SK-N-SH (cell line): ENCODE data around the gene DCTN4. TPM values are rescaled to one million over a fixed set of nuclear protein-coding genes. Genes with fewer than 3 reads are reported as not detected.

ENCODE experiments used
- CTCF ChIA-PET: fragments of 300-600, 350-600 bp; formaldehyde crosslinking; extraction: SDS; loops from one replicate; lab custom pipeline; 2021; lab: Yijun Ruan, JAX
- POLR2A ChIA-PET: fragments of 350-600 bp; sonication (Branson Sonifier 250); formaldehyde crosslinking; extraction: SDS; loops from one replicate; lab custom pipeline; 2020; ENCODE audit warnings: antibody characterized with exemption, inconsistent platforms; lab: Yijun Ruan, JAX
- DNase-seq: peaks from one replicate; pipeline ENCODE4 v3.0.0; 2012
- H2AFZ ChIP-seq: fragments of 200-600 bp; sonication (generic); 2 replicates; pipeline ENCODE4 v1.8.1; 2016; ENCODE audit warnings: antibody characterized with exemption, mild to moderate bottlenecking, low read depth
- H3F3A ChIP-seq: fragments of 200-600 bp; sonication (generic); replicated peaks from 2 replicates; pipeline ENCODE3; 2016; ENCODE audit warnings: antibody characterized with exemption, mild to moderate bottlenecking; ENCODE audit not compliant: insufficient read depth
- H3K27ac ChIP-seq, 2 experiments: fragments of 200-500 bp in 1 of 2; fragments of 200-600 bp in 1 of 2; sonication (Bioruptor generic) in 1 of 2; sonication (generic), shearing (Covaris generic) in 1 of 2; 2 replicates each; pipeline versions ENCODE4 v1.5.1 to v1.6.1; 2014 to 2016; ENCODE audit warnings: low read depth in 2 of 2, inconsistent platforms in 1 of 2, low read length in 1 of 2, mild to moderate bottlenecking in 1 of 2, mixed read lengths in 1 of 2
- H3K27me3 ChIP-seq: fragments of 200-600 bp; sonication (generic), shearing (Covaris generic); 2 replicates; pipeline ENCODE4 v1.6.1; 2016; ENCODE audit warnings: mixed run types; ENCODE audit not compliant: insufficient read depth
- H3K36me3 ChIP-seq, 2 experiments: fragments of 200-500 bp in 1 of 2; fragments of 200-600 bp in 1 of 2; sonication (Bioruptor generic) in 1 of 2; sonication (generic) in 1 of 2; replicated peaks in 1 of 2; 2 replicates each; pipeline versions ENCODE3 to v1.5.1; 2014 to 2016; ENCODE audit warnings: low read length in 1 of 2, mild to moderate bottlenecking in 1 of 2; ENCODE audit not compliant: insufficient read depth in 2 of 2, control insufficient read depth in 1 of 2
- H3K4me1 ChIP-seq, 2 experiments: fragments of 200-500 bp in 1 of 2; fragments of 200-600 bp in 1 of 2; sonication (Bioruptor generic) in 1 of 2; sonication (generic), shearing (Covaris generic) in 1 of 2; 2 replicates each; pipeline versions ENCODE4 v1.5.1 to v1.6.1; 2014 to 2016; ENCODE audit warnings: low read depth in 1 of 2, low read length in 1 of 2, mixed run types in 1 of 2; ENCODE audit not compliant: insufficient read depth in 2 of 2, control insufficient read depth in 1 of 2
- H3K4me2 ChIP-seq: fragments of 200-600 bp; sonication (generic), shearing (Covaris generic); 2 replicates; pipeline ENCODE4 v1.6.1; 2017; ENCODE audit warnings: mixed run types
- H3K4me3 ChIP-seq, 2 experiments: fragments of 200-500 bp in 1 of 2; fragments of 200-600 bp in 1 of 2; sonication (Bioruptor generic) in 1 of 2; sonication (generic), shearing (Covaris generic) in 1 of 2; 2 replicates each; pipeline versions ENCODE4 v1.5.1 to v1.8.1; 2014 to 2016; ENCODE audit warnings: low read depth in 2 of 2, inconsistent platforms in 1 of 2, low read length in 1 of 2, mild to moderate bottlenecking in 1 of 2, mixed read lengths in 1 of 2, moderate library complexity in 1 of 2
- H3K79me2 ChIP-seq: fragments of 200-600 bp; sonication (generic); 2 replicates; pipeline ENCODE4 v1.8.1; 2017; ENCODE audit warnings: mild to moderate bottlenecking; ENCODE audit not compliant: insufficient read depth
- H3K9ac ChIP-seq: fragments of 200-600 bp; sonication (generic); 2 replicates; pipeline ENCODE4 v1.6.1; 2017; ENCODE audit warnings: mixed run types
- H3K9me2 ChIP-seq: fragments of 200-600 bp; sonication (generic); 2 replicates; pipeline ENCODE4 v1.6.1; 2017; ENCODE audit warnings: mixed run types
- H3K9me3 ChIP-seq: fragments of 200-600 bp; sonication (generic); 2 replicates; pipeline ENCODE4 v1.6.1; 2017; ENCODE audit warnings: mixed run types, mild to moderate bottlenecking, moderate library complexity
- H4K20me1 ChIP-seq: fragments of 200-600 bp; sonication (generic); 2 replicates; pipeline ENCODE4 v1.6.1; 2017; ENCODE audit warnings: mild to moderate bottlenecking, mixed run types; ENCODE audit not compliant: insufficient read depth
- CTCF ChIP-seq: fragments of 200-600 bp; sonication (generic); IDR thresholded peaks from 2 replicates; pipeline ENCODE4 v1.6.1; 2017; ENCODE audit warnings: antibody characterized with exemption, mild to moderate bottlenecking, moderate library complexity
- EP300 ChIP-seq, 2 experiments: IDR thresholded peaks; 2 replicates each; pipeline versions ENCODE4 v1.4.0 to v1.6.1; 2012; ENCODE audit warnings: borderline replicate concordance in 1 of 2, low read depth in 1 of 2, low read length in 1 of 2
- GABPA ChIP-seq: IDR thresholded peaks from 2 replicates; pipeline ENCODE4 v1.4.0; 2012; ENCODE audit warnings: low read depth, mild to moderate bottlenecking
- MEF2A ChIP-seq: IDR thresholded peaks from 2 replicates; pipeline ENCODE4 v1.4.0; 2012; ENCODE audit warnings: low read depth, borderline replicate concordance
- NFIC ChIP-seq: IDR thresholded peaks from 2 replicates; pipeline ENCODE4 v1.4.0; 2012; ENCODE audit warnings: borderline replicate concordance
- NRF1 ChIP-seq: IDR thresholded peaks from 2 replicates; pipeline ENCODE4 v1.6.1; 2012; ENCODE audit warnings: low read depth, mild to moderate bottlenecking, low read length
- PBX3 ChIP-seq: IDR thresholded peaks from 2 replicates; pipeline ENCODE4; 2012
- POLR2AphosphoS5 ChIP-seq: IDR thresholded peaks from 2 replicates; pipeline ENCODE4 v1.6.1; 2012; ENCODE audit warnings: low read depth, low read length
- RXRA ChIP-seq: IDR thresholded peaks from 2 replicates; pipeline ENCODE4 v1.4.0; 2012; ENCODE audit warnings: low read depth, mild to moderate bottlenecking, borderline replicate concordance
- SIN3A ChIP-seq: IDR thresholded peaks from 2 replicates; pipeline ENCODE4 v1.6.1; 2012; ENCODE audit warnings: low read depth, mild to moderate bottlenecking, low read length, moderate library complexity, borderline replicate concordance
- TAF1 ChIP-seq: IDR thresholded peaks from 2 replicates; pipeline ENCODE4 v1.6.1; 2012; ENCODE audit warnings: low read depth, mild to moderate bottlenecking, low read length, moderate library complexity, borderline replicate concordance
- TCF12 ChIP-seq: IDR thresholded peaks from 2 replicates; pipeline ENCODE4 v1.4.0; 2012
- USF2 ChIP-seq: fragments of 150-350 bp; IDR thresholded peaks from 2 replicates; pipeline ENCODE4 v1.6.1; 2017; ENCODE audit warnings: antibody characterized with exemption, low read length, low read depth, borderline replicate concordance
- WGBS: methylation state at CpG from one replicate; pipeline ENCODE4 v1.1.6; 2017; ENCODE audit warnings: low lambda C conversion rate; 5-methylcytosine and 5-hydroxymethylcytosine counted together
- polyA plus RNA-seq, 3 experiments: library from polyadenylated mRNA; depleted of rRNA; stranded (reverse); fragments of >200 nt; gene quantifications; 2 replicates each; pipeline ENCODE4 v1.2.3, GENCODE V29; 2012
- TF ChIP-seq, protein P1 (sequence below): fragments of 150-350 bp; IDR thresholded peaks from 2 replicates; pipeline ENCODE4 v1.6.1; 2016; ENCODE audit warnings: mild to moderate bottlenecking, low read depth, low read length
- TF ChIP-seq, protein P2 (sequence below): IDR thresholded peaks from 2 replicates; pipeline ENCODE4 v1.4.0; 2012; ENCODE audit warnings: low read depth, borderline replicate concordance

Gene DCTN4
- polyA plus RNA-seq, 1 of the 3 experiments (the other 2 are of a cell fraction) = 22.8 TPM

DNA sequence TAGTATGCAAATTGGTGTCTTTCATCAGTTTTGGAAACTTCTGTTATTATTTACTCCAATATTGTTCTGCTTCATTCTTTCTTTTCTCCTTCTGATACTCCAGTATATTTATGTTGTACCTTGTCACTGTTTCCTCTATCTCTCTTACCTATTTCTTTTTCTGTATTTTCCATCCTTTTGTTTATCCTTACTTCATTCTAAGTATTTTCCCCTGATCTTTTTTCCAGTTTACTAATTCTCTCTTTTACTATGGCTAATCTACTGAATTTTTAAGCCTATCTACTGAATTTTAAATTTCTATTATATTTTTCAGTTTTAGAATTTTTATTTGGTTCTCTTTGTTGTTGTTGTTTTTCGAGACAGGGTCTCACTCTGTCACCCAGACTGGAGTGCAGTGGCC, 27.1 kb upstream of the DCTN4 start:
- DNase-seq = no peak
- Histone ChIP-seq H3K9ac (no peak overlapping the region), H3K4me2 (no peak overlapping the region), H3F3A (peaks cover 62% of the 10 kb centered on the region), H3K36me3 (peaks cover 0 to 12% of the 10 kb centered on the region in 2 experiments), H3K9me2 (no peaks in the 10 kb centered on the region), H3K27me3 (no peaks in the 10 kb centered on the region), H3K9me3 (no peaks in the 10 kb centered on the region; the same call in 1 of the 2 replicates), H2AFZ (no peak overlapping the region), H3K4me1 (peaks cover 14 to 69% of the 10 kb centered on the region in 2 experiments), H3K27ac (no peak overlapping the region), H3K4me3 (no peak overlapping the region), H4K20me1 (no peaks in the 10 kb centered on the region), H3K79me2 (peaks cover 66% of the 10 kb centered on the region)
- ChIA-PET CTCF (interaction anchor here (1.1 kb wide), 1 partner anchor 16 kb away, joined by 3 read pairs; no protein-coding TSS in a partner anchor), POLR2A (no interaction called here)
- TF ChIP-seq GABPA (no peak), TAF1 (no peak), NRF1 (no peak), USF2 (no peak), PBX3 (no peak), NFIC (no peak)
- WGBS = 74% methylated on average over 1 of the region's 1 CpG

- ChIA-PET CTCF (interaction anchor here (0.8 to 2.8 kb wide), 4 partner anchors 63 to 223 kb away, joined by 3 to 10 read pairs (median 4); partner anchors contain the start of gene RBM22), POLR2A (no interaction called here)
- Histone ChIP-seq H3K9ac (0 out of 2 replicates have a peak overlapping the region, but pooled peaks have one; percentile 45), H3K9me2 (no peaks in the 10 kb centered on the region), H3K4me2 (peak overlapping the region; percentile 86), H3K27me3 (no peaks in the 10 kb centered on the region), H3K4me1 (peaks cover 8 to 59% of the 10 kb centered on the region in 2 experiments; a peak in 3 of 4 replicates), H3K36me3 (peaks cover 0 to 12% of the 10 kb centered on the region in 2 experiments), H3K27ac (peak overlapping the region; percentile 67 to 85), H4K20me1 (no peaks in the 10 kb centered on the region), H3F3A (peaks cover 42% of the 10 kb centered on the region), H2AFZ (no peak overlapping the region), H3K4me3 (no peak overlapping the region; a peak in 1 of 4 replicates), H3K79me2 (peaks cover 80% of the 10 kb centered on the region), H3K9me3 (no peaks in the 10 kb centered on the region; the same call in 1 of the 2 replicates)
- WGBS = 43% methylated on average over 7 of the region's 7 CpGs
- DNase-seq = no peak
- TF ChIP-seq GABPA (peak; percentile 36; the same call in 1 of the 2 replicates), CTCF (no peak), POLR2AphosphoS5 (peak; percentile 48; the same call in 1 of the 2 replicates), MEF2A (no peak), RXRA (peak; percentile 63; the same call in 1 of the 2 replicates), SIN3A (no peak), PBX3 (peak; percentile 56; the same call in 1 of the 2 replicates), TCF12 (peak; percentile 67), EP300 (IDR thresholded peaks at IDR 0.05; ENCODE audit: borderline replicate concordance in 1 of 2, low read depth in 1 of 2, low read length in 1 of 2) (peak; percentile 12 to 58; a peak in 2 of 4 replicates), NFIC (peak; percentile 82)
- TF ChIP-seq, protein P1, sequence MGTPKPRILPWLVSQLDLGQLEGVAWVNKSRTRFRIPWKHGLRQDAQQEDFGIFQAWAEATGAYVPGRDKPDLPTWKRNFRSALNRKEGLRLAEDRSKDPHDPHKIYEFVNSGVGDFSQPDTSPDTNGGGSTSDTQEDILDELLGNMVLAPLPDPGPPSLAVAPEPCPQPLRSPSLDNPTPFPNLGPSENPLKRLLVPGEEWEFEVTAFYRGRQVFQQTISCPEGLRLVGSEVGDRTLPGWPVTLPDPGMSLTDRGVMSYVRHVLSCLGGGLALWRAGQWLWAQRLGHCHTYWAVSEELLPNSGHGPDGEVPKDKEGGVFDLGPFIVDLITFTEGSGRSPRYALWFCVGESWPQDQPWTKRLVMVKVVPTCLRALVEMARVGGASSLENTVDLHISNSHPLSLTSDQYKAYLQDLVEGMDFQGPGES = no peak
- TF ChIP-seq, protein P2, sequence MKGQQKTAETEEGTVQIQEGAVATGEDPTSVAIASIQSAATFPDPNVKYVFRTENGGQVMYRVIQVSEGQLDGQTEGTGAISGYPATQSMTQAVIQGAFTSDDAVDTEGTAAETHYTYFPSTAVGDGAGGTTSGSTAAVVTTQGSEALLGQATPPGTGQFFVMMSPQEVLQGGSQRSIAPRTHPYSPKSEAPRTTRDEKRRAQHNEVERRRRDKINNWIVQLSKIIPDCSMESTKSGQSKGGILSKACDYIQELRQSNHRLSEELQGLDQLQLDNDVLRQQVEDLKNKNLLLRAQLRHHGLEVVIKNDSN = no peak
These were observed 24.7 kb upstream of the DCTN4 start for GRCh38 chr5:150783422-150783928.
